ENCODE data around the gene TMEM132D. TPM values are rescaled to one million over a fixed set of nuclear protein-coding genes. Genes with fewer than 3 reads are reported as not detected.

Gene TMEM132D
- polyA plus RNA-seq, 1 experiment = not detected

DNA sequence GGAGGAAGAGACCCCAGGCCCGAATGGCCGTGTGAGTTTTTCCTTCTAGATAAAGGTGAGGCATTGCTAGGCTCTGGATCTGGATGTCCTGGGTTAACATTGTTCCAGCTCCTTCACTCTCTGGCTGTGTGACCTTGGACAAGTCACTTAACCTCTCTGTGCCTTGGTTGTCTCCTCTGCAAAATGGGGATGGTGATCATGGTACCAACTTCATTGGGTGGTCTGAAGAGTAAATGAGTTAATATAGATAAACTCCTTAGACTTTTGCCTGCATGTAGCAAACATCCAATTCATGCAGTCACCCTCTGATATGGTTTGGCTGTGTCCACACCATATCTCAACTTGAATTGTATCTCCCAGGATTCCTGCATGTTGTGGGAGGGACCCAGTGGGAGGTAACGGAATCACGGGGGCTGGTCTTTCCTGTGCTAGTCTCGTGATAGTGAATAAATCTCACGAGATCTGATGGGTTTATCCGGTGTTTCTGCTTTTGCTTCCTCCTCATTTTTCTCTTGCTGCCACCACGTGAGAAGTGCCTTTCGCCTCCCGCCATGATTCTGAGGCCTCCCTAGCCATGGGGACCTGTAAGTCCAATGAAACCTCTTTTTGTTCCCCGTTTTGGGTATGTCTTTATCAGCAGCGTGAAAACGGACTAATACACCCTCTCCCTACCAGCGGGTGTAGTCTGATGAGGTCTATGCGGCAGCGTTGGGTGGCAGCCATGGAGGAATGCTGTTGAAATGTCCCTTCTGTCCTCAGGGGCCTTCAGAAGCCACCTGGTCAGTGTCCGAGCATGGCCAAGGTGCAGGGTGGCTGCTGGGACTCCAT is 794.4 kb downstream of the TMEM132D start:
- POLR2A ChIA-PET = no interaction called here
- TF ChIP-seq, protein P1, sequence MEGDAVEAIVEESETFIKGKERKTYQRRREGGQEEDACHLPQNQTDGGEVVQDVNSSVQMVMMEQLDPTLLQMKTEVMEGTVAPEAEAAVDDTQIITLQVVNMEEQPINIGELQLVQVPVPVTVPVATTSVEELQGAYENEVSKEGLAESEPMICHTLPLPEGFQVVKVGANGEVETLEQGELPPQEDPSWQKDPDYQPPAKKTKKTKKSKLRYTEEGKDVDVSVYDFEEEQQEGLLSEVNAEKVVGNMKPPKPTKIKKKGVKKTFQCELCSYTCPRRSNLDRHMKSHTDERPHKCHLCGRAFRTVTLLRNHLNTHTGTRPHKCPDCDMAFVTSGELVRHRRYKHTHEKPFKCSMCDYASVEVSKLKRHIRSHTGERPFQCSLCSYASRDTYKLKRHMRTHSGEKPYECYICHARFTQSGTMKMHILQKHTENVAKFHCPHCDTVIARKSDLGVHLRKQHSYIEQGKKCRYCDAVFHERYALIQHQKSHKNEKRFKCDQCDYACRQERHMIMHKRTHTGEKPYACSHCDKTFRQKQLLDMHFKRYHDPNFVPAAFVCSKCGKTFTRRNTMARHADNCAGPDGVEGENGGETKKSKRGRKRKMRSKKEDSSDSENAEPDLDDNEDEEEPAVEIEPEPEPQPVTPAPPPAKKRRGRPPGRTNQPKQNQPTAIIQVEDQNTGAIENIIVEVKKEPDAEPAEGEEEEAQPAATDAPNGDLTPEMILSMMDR (IDR thresholded peaks at IDR 0.05; ENCODE audit: low read depth, low read length) = no peak

DNA sequence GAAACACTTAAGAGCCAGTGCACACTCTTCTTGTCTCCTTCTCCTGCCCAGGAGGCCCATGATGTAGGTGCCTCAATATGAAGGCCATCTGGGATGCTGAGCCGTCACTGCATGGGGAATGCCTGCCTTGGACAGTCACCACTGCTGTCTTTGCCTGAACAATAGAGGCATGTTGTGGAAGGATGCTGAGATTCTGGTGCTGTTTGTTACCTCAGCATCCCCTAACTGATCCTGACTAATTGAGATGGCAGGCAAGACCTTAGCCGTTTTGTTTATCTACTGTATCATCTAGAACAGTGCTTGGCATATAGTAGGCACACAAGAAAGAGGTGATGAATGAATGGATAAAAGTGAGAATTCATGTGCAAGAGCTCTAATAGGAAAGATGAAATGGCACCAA is 797.1 kb downstream of the TMEM132D start:
- H3K9me3 ChIP-seq (ENCODE audit: control insufficient read depth, insufficient read depth, low read length) = peaks cover 38% of the 10 kb centered on the region
- no peaks in the 10 kb centered on the region for H3K27me3 ChIP-seq (ENCODE audit: control insufficient read depth, insufficient read depth, low read length)
- H3K27ac ChIP-seq (ENCODE audit: low read depth, low read length) = no peak overlapping the region
- no peak overlapping the region for H3K4me3 ChIP-seq (ENCODE audit: low read depth, low read length)
- TF ChIP-seq, protein P1 (IDR thresholded peaks at IDR 0.05; ENCODE audit: low read depth, low read length) = no peak
- POLR2A ChIA-PET = no interaction called here
- no peak for DNase-seq (ENCODE audit: low read depth, low spot score)
- CTCF ChIA-PET = no interaction called here

More for the DNA sequence above, 794.4 kb downstream of the TMEM132D start:
- Histone ChIP-seq H3K27ac (ENCODE audit: low read depth, low read length) (no peak overlapping the region), H3K27me3 (ENCODE audit: control insufficient read depth, insufficient read depth, low read length) (no peaks in the 10 kb centered on the region), H3K9me3 (ENCODE audit: control insufficient read depth, insufficient read depth, low read length) (peaks cover 41% of the 10 kb centered on the region), H3K4me3 (ENCODE audit: low read depth, low read length) (no peak overlapping the region)
- CTCF ChIA-PET = no interaction called here
- no peak for DNase-seq (ENCODE audit: low read depth, low spot score)

GRCh38 chr12:129103231-129103630 is 800.6 kb downstream of the TMEM132D start:
- CTCF ChIA-PET = no interaction called here
- peaks cover 37% of the 10 kb centered on the region for H3K9me3 ChIP-seq (ENCODE audit: control insufficient read depth, insufficient read depth, low read length)
- H3K4me3 ChIP-seq (ENCODE audit: low read depth, low read length) = no peak overlapping the region
- DNase-seq (ENCODE audit: low read depth, low spot score) = no peak
- H3K27ac ChIP-seq (ENCODE audit: low read depth, low read length) = no peak overlapping the region
- TF ChIP-seq, protein P1 (IDR thresholded peaks at IDR 0.05; ENCODE audit: low read depth, low read length) = no peak
- POLR2A ChIA-PET = no interaction called here
- no peaks in the 10 kb centered on the region for H3K27me3 ChIP-seq (ENCODE audit: control insufficient read depth, insufficient read depth, low read length)

DNA sequence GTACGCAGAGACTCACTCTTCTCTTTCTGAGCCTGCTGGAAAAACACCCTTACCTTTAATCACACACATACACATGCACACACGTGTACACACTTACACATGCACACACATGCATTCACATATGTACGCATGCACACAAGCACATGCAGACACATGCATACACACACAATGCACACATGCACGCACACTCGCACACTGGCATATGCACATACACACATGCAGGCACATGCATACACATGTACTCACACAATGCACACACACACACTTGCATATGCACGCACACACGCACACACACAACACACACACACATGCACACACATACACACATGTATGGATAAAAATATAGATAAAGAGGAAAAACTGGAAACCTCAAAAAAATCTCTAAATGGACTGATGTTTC is 801.6 kb downstream of the TMEM132D start:
- Histone ChIP-seq H3K27me3 (ENCODE audit: control insufficient read depth, insufficient read depth, low read length) (no peaks in the 10 kb centered on the region), H3K4me3 (ENCODE audit: low read depth, low read length) (no peak overlapping the region), H3K27ac (ENCODE audit: low read depth, low read length) (no peak overlapping the region), H3K9me3 (ENCODE audit: control insufficient read depth, insufficient read depth, low read length) (peaks cover 34% of the 10 kb centered on the region)
- ChIA-PET CTCF (no interaction called here), POLR2A (no interaction called here)
- TF ChIP-seq, protein P1 (IDR thresholded peaks at IDR 0.05; ENCODE audit: low read depth, low read length) = no peak
- DNase-seq (ENCODE audit: low read depth, low spot score) = no peak

GRCh38 chr12:129101816-129102215 is 802.0 kb downstream of the TMEM132D start:
- CTCF ChIA-PET = no interaction called here
- TF ChIP-seq, protein P1 (IDR thresholded peaks at IDR 0.05; ENCODE audit: low read depth, low read length) = no peak
- DNase-seq (ENCODE audit: low read depth, low spot score) = no peak
- Histone ChIP-seq H3K9me3 (ENCODE audit: control insufficient read depth, insufficient read depth, low read length) (peaks cover 37% of the 10 kb centered on the region), H3K27me3 (ENCODE audit: control insufficient read depth, insufficient read depth, low read length) (no peaks in the 10 kb centered on the region), H3K27ac (ENCODE audit: low read depth, low read length) (no peak overlapping the region), H3K4me3 (ENCODE audit: low read depth, low read length) (no peak overlapping the region)
- POLR2A ChIA-PET = no interaction called here

Measured in AG04450 (cell line).